EH (cell line): Measurements from ENCODE around the gene IL1RL1.
A peak's percentile ranks its signal among the peaks of the same experiment; 100 is the strongest.
"Not testable (repeated sequence)": the region's sequence is repeated elsewhere in the genome, so short reads cannot be mapped to it uniquely, and the experiment has no call there.

Source experiments
- DNase-seq: peaks from one replicate; pipeline ENCODE4 v3.0.0-alpha.2; 2015; ENCODE audit warnings: low read depth

Gene IL1RL1

GRCh38 chr2:102294802-102295489 is 16.4 kb upstream of the IL1RL1 start:
- no peak for DNase-seq

GRCh38 chr2:102295566-102295965 is 15.8 kb upstream of the IL1RL1 start:
- no peak for DNase-seq

GRCh38 chr2:102296449-102296848 is 14.9 kb upstream of the IL1RL1 start:
- DNase-seq: no peak

- DNase-seq: no peak
These were observed 13.5 kb upstream of the IL1RL1 start for GRCh38 chr2:102297891-102298290.

DNA sequence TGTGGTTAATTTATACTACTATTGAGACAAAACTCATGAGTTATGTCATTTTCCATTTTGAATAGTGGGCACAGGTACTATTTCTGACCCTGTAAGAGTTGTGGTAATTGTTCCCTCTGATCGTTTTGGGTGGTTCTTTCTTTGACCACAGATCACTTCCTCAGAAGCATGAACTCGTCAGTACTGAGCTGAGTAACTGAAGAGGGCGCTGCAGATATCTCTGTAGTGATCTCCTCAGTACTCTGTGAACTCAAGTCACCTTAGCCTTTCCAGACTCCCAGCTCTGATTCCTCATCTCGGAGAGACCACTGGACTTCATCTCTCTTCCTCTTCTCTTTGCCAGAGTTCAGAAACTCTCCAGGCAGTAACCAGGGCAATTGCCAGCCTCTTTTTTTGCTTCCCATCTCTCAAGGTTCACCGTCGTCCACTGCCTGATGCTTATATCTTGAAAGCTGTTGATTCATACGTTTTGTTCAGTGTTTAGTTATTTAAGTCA is 9.4 kb upstream of the IL1RL1 start:
- DNase-seq: no peak

GRCh38 chr2:102302458-102302857 is 8.9 kb upstream of the IL1RL1 start:
- DNase-seq: no peak

DNA sequence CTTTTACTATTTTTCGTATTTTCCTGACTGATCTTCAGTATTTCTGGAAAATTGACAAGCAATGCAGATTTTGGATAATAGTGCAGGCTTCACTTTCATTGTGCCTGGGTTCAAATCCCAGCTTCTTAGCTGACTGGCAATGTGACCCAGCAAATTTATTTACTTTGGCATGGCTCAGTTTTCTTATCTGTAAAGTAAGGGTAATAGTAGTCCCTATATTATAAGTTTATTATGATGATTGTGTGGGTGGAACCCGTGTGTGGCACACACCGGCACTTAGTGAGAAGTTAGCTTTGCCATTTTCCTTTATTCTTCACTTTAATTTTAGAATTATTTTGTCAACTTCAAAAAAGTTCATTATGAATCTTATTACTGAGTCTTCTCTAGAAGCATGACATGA is 7.8 kb upstream of the IL1RL1 start:
- no peak for DNase-seq

DNA sequence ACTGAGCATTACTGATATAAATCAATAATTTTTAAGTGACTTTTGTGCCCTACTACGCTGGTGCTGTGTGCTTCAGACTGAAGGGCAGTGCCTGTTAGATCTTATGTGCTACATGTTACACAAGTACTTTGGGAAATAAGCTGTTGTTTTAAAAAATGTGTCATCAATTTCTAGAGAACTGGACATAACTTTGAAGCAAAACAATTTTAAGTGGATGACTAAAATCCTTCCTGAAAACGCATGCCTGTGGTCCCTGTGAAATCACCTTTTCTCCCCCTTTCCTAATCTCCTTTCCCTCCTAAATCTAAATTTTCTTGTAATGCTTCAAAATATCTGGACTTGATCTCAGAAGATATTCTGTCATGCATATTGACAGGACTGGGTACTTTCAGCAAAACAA is 7.1 kb upstream of the IL1RL1 start:
- no peak for DNase-seq

DNA sequence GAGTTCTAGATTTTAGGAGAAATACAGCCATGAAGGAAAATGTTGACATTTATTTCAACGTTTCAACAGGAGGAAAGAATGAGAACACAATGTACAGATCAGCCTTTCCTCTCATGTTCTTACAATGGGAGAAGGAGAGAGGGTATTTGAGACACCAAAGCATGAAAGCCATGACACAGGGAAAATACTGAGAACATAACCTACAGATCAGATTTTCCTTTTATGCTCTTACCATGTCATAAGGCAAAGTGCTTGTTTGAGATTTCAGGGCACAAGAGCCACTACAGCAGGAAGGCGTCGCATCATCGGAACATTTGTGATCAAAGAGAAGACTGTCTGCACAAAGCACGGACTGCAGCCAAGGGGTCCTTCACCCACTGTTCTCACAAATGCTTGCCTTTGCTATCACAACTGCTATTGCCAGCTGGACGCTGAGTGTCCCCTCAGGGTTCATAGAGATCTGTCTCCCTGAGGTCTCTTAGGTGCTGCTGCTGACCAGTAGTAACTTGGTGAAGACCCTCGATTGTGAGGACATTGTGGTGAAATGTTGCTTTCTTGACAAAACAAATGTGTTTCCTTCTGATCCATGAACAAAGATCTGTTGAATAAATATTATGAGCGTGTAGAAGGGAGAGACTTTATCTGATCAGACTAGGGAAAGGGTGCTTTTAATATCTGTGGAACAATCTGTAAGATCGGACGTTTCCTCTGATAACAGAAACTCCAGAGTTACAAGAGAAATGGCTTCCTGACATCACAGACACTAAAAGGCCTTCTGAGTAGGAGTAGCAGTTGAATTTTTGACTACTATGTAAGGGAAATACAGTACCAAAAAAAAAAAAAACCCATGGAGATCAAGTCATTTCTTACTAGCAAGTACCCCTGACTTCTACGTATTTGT is 6.4 kb upstream of the IL1RL1 start:
- no peak for DNase-seq

- no peak for DNase-seq
These were observed 5.2 kb upstream of the IL1RL1 start for GRCh38 chr2:102306125-102306524.

DNA sequence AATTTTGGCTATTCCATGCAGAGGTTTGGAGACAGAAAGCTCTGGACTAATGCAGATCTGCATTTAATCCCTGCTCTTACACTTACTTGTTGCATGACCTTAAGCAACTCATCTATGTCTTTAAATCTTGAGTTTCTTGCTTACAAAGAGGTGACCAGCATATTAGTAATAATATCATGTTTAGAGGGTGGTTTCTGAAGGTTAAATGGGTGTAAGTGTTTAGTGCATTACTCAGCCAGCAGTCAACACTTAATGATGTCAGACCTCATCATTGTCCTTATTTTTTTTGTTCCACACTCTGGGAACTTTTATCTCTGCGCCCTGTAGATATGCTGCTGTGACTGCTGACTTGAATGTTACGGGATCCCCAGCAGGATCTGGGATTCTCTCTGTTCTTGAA is 1.7 kb downstream of the IL1RL1 start:
- peak; percentile 47 for DNase-seq

DNA sequence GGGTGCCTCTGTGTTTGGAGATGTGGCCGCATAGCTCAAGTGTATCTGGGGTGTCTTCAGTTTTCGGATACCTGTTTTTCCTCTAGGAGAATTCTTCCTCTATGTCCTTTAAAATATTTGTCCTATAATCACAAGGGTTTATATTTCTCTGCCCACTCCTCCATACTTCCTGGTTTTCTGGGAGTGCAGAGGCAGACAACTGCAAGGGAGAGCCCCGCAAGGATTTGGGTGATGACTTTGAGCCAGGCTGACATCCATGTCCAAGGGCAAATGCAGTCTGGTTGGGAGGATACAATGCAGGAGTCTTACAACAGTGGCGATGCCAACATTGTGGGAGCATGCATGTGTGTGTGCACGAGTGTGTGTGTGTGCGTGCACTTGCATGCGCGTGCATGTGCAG is 2.1 kb downstream of the IL1RL1 start:
- DNase-seq: no peak

DNA sequence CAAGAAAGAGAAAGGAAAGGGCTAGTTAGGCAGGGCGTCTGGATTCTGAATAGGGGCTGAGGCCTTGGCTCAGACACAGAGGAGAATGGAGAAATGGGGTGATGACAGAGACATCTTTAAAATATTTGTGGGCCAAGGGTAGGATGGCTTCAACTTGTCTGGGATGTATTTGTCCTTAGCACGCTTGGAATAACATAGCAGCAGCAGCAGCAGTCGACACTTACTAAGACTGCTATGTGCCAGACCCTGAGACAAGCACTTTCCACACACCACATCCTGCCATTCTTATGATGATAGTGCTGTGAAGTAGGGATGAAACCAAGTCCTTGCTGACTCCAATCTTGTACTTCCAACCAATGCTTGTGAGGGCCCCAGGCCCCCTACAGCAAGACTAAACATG is 2.6 kb downstream of the IL1RL1 start:
- no peak for DNase-seq

GRCh38 chr2:102315921-102316320 is 4.6 kb downstream of the IL1RL1 start:
- no peak for DNase-seq

GRCh38 chr2:102317715-102318114 is 6.4 kb downstream of the IL1RL1 start:
- DNase-seq: no peak

DNA sequence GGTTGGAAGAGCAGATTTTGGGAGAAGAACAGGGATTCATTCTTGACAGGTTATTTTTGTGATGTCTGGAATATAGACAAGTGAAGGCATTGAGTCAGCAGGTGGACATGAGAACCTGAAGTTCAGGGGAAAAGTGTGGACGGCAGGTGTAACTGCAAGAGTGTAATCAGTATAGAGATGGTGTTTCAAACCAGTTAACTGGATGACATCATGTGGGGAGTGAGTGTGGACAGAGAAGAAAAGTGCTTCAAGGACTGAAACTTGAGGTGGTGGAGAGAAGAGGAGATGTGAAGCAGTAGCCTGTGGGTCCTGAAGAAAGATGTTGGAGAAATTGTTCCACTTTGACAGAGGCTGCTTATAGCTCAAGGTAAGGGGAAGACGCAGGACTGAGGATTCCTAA is 7.1 kb downstream of the IL1RL1 start:
- no peak for DNase-seq

GRCh38 chr2:102321941-102322719 is 10.8 kb downstream of the IL1RL1 start:
- DNase-seq: no peak

DNA sequence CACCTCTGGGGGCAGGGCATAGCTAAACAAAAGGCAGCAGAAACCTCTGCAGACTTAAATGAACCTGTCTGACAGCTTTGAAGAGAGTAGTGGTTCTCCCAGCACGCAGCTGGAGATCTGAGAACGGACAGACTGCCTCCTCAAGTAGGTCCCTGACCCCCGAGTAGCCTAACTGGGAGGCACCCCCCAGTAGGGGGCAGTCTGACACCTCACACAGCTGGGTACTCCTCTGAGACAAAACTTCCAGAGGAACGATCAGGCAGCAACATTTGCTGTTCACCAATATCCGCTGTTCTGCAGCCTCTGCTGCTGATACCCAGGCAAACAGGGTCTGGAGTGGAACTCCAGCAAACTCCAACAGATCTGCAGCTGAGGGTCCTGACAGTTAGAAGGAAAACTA is 13.6 kb downstream of the IL1RL1 start:
- not testable (repeated sequence) for DNase-seq

GRCh38 chr2:102331311-102331980 is 20.1 kb downstream of the IL1RL1 start:
- DNase-seq: no peak

DNA sequence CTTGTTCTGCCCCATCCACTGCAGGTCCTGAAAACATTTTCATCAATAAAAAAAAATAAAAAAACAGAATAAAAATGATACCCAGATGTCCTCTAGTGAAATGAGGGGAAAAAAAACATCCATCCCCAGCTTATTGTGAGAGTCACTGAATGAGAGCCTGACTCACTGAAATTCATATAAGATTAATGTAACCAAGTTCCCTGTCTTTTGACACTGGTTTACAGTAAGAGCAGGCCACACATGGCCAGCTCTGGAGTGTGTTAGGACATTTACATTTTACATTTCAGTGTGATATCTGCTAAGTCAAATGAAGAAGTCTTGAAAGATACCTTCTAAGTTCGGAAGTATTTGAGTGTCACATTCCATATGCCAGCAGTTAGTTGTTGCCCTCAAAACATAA is 23.1 kb downstream of the IL1RL1 start:
- no peak for DNase-seq

GRCh38 chr2:102335871-102336366 is 24.6 kb downstream of the IL1RL1 start:
- DNase-seq: no peak

DNA sequence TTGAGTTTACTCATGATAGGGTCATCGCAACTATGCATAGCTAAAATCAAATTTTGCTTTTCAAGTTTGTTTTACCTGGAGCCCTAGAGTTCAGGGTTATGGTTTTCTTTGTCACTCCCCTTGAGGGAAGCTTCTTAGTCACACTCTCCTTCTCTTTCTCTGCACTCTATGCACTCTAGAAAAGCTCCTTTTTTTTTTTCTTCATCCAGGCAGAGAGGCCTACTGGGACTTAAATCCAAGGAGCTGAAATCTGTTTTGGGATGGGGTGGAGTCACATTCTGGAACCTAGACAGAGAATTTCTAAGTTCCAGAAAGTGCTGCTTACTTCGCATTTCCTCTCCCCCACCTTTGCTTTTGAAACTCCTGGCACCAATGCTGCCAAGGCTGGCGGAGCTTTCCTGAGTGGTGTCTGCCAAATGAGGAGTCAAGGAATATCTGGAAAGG is 25.2 kb downstream of the IL1RL1 start:
- DNase-seq: no peak
